Measurements from ENCODE around the gene CYBB.
"Not testable (repeated sequence)": the region's sequence is repeated elsewhere in the genome, so short reads cannot be mapped to it uniquely, and the experiment has no call there.

The CYBB gene

GRCh38 chrX:37779857-37780256 is at the start of gene CYBB:
CYBB (plus strand) TSS chrX:37780059; CDS start chrX:37780078, 19 bp downstream.
- DNase-seq = no peak

GRCh38 chrX:37745354-37745753 is 34.5 kb upstream of the CYBB start:
- peak; percentile 82 for DNase-seq

- no peak for DNase-seq
Observed at GRCh38 chrX:37745835-37746217, 34.0 kb upstream of the CYBB start.

- DNase-seq = no peak
Observed at GRCh38 chrX:37746218-37746941, 33.5 kb upstream of the CYBB start.

GRCh38 chrX:37746951-37747350 is 32.9 kb upstream of the CYBB start:
- no peak for DNase-seq

- no peak for DNase-seq
Observed at GRCh38 chrX:37752281-37752680, 27.6 kb upstream of the CYBB start.

GRCh38 chrX:37752936-37753335 is 26.9 kb upstream of the CYBB start:
- no peak for DNase-seq

- peak; percentile 54 for DNase-seq
Observed at GRCh38 chrX:37753384-37753783, 26.5 kb upstream of the CYBB start.

GRCh38 chrX:37754516-37754915 is 25.3 kb upstream of the CYBB start:
- peak; percentile 58 for DNase-seq

- DNase-seq = peak; percentile 91
Observed at GRCh38 chrX:37755025-37755424, 24.8 kb upstream of the CYBB start.

- DNase-seq = peak; percentile 77
Observed at GRCh38 chrX:37757082-37757481, 22.8 kb upstream of the CYBB start.

GRCh38 chrX:37759351-37759750 is 20.5 kb upstream of the CYBB start:
- DNase-seq = no peak

GRCh38 chrX:37759878-37760418 is 19.9 kb upstream of the CYBB start:
- DNase-seq = peak; percentile 23

GRCh38 chrX:37763400-37763799 is 16.5 kb upstream of the CYBB start:
- peak; percentile 28 for DNase-seq

- peak; percentile 51 for DNase-seq
Observed at GRCh38 chrX:37765507-37765906, 14.4 kb upstream of the CYBB start.

- peak; percentile 64 for DNase-seq
Observed at GRCh38 chrX:37767430-37767829, 12.4 kb upstream of the CYBB start.

GRCh38 chrX:37768866-37769265 is 11.0 kb upstream of the CYBB start:
- not testable (repeated sequence) for DNase-seq

GRCh38 chrX:37776283-37776986 is 3.4 kb upstream of the CYBB start:
- no peak for DNase-seq

GRCh38 chrX:37776987-37777325 is 2.9 kb upstream of the CYBB start:
- DNase-seq = no peak

GRCh38 chrX:37781081-37781480 is 1.2 kb downstream of the CYBB start:
- no peak for DNase-seq

- DNase-seq = no peak
Observed at GRCh38 chrX:37781814-37782213, 2.0 kb downstream of the CYBB start.

- no peak for DNase-seq
Observed at GRCh38 chrX:37782359-37782758, 2.5 kb downstream of the CYBB start.

GRCh38 chrX:37783305-37783704 is 3.4 kb downstream of the CYBB start:
- DNase-seq = no peak

- peak; percentile 54 for DNase-seq
Observed at GRCh38 chrX:37785569-37785968, 5.7 kb downstream of the CYBB start.

Data from OCI-M1 (cell line).